AML-193 (cell line): ENCODE measurements around the gene RBL1.
"Not testable (repeated sequence)": the region's sequence is repeated elsewhere in the genome, so short reads cannot be mapped to it uniquely, and the experiment has no call there.

ENCODE experiments used
- DNase-seq, 2 experiments: peaks; one replicate each; lab custom pipeline; 2025; lab: John Stamatoyannopoulos, UW

RBL1 gene

GRCh38 chr20:37075932-37076685 is 19.7 kb downstream of the RBL1 start:
- no peak for DNase-seq

- no peak for DNase-seq
These were observed 23.3 kb downstream of the RBL1 start for GRCh38 chr20:37072293-37073196.

- no peak for DNase-seq
These were observed 24.3 kb downstream of the RBL1 start for GRCh38 chr20:37071481-37071911.

GRCh38 chr20:37069563-37069962 is 26.2 kb downstream of the RBL1 start:
- not testable (repeated sequence) for DNase-seq

GRCh38 chr20:37066168-37066567 is 29.6 kb downstream of the RBL1 start:
- no peak for DNase-seq

GRCh38 chr20:37055276-37055675 is 40.5 kb downstream of the RBL1 start:
- DNase-seq: no peak

GRCh38 chr20:37053230-37053950 is 42.4 kb downstream of the RBL1 start:
- no peak for DNase-seq

- DNase-seq: no peak
These were observed 52.5 kb downstream of the RBL1 start for GRCh38 chr20:37042986-37043972.

- not testable (repeated sequence) for DNase-seq
These were observed 56.4 kb downstream of the RBL1 start for GRCh38 chr20:37039366-37039765.

GRCh38 chr20:37032077-37032476 is 63.7 kb downstream of the RBL1 start:
- DNase-seq: no peak

- no peak for DNase-seq
These were observed 75.2 kb downstream of the RBL1 start for GRCh38 chr20:37020636-37021035.

- DNase-seq: not testable (repeated sequence)
These were observed 83.2 kb downstream of the RBL1 start for GRCh38 chr20:37012631-37013030.

- DNase-seq: not testable (repeated sequence)
These were observed 83.9 kb downstream of the RBL1 start for GRCh38 chr20:37011858-37012257.

GRCh38 chr20:37011147-37011546 is 84.7 kb downstream of the RBL1 start:
- no peak for DNase-seq

- peak; percentile 65 to 67 for DNase-seq
These were observed 87.7 kb downstream of the RBL1 start for GRCh38 chr20:37007898-37008649.

GRCh38 chr20:37005062-37005942 is 90.5 kb downstream of the RBL1 start:
- peak; percentile 84 to 89 for DNase-seq

- not testable (repeated sequence) for DNase-seq
These were observed 94.2 kb downstream of the RBL1 start for GRCh38 chr20:37001634-37002033.

GRCh38 chr20:37000171-37000570 is 95.6 kb downstream of the RBL1 start:
- DNase-seq: not testable (repeated sequence)

- DNase-seq: no peak
These were observed 97.1 kb downstream of the RBL1 start for GRCh38 chr20:36998652-36999051.
